RWPE1 (cell line): ENCODE data around the gene BCKDK.
"Not testable (repeated sequence)": the region's sequence is repeated elsewhere in the genome, so short reads cannot be mapped to it uniquely, and the experiment has no call there.

Source experiments
- CTCF ChIA-PET: fragments of 350-600 bp; sonication (Branson Sonifier 250); formaldehyde crosslinking; extraction: SDS; loops from one replicate; lab custom pipeline; 2021; lab: Yijun Ruan, JAX
- POLR2A ChIA-PET: fragments of 400-600 bp; formaldehyde crosslinking; extraction: SDS; loops from one replicate; lab custom pipeline; 2020; ENCODE audit warnings: antibody characterized with exemption; ENCODE audit not compliant: low non-redundant PET; lab: Yijun Ruan, JAX
- DNase-seq: peaks from one replicate; pipeline ENCODE4 v3.0.0; 2012; ENCODE audit warnings: low spot score
- H3K27ac ChIP-seq: fragments of 450-650 bp; 2 replicates; pipeline ENCODE4 v1.5.1; 2017
- CTCF ChIP-seq: fragments of 450-650 bp; conservative IDR thresholded peaks from 2 replicates; pipeline ENCODE4 v1.5.1; 2017; ENCODE audit warnings: low read depth, mild to moderate bottlenecking

BCKDK gene

DNA sequence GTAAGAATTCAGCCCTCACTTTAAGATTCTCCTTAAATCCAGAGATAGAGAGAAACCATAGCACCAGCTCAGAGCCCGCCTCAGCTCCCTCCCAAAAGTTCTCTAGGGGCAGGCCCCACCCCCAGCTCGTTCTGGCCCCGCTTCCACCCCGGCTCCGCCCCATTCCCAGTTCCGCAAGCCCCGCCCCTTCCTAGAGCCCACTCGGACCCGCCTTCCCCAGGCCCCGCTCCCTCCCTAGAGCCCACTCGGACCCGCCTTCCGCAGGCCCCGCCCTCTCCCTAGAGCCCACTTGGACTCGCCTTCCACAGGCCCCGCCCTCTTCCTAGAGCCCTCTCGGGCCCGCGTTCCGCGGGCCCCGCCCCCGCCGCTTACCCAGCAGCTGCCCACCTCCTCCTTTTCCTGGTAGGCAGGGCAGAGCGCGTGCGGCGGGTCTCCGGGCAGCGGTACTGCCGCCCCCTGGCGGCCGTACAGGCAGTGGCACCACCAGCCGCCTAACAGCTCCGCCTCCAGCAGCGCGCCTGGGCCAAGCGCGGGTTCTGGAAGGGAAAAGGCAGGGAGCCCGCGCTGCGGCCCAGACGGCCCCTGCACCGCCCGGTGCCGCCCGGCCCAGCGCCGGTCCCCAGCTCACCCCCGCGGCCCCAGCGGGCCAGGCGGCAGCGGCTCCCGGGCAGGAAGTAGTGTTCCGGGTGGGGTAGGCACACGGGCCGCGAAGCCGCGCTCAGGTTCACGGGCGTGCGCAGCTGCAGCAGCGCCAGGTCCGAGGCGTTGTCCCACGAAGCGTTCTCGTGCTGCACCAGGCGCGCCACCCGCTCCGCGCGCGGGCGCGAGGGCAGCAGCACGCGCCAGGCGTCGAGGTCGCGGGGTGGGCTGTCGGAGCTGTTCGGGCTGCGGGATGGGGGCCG is 34.2 kb downstream of the BCKDK start:
- CTCF ChIA-PET, result interaction anchor here (0.5 to 2.4 kb wide), 22 partner anchors 9 to 311 kb away, joined by 3 to 23 read pairs (median 4); partner anchors contain the start of genes HSD3B7, KAT8 and ZNF668
- peak overlapping the region; percentile 98 for H3K27ac ChIP-seq
- peak; percentile 99 for DNase-seq
- TF ChIP-seq CTCF, result peak; percentile 95
- POLR2A ChIA-PET, result interaction anchor here (1.0 to 1.5 kb wide), 3 partner anchors 11 to 731 kb away, joined by 3 to 15 read pairs (median 8); partner anchors contain the start of genes KAT8 and ZNF267

DNA sequence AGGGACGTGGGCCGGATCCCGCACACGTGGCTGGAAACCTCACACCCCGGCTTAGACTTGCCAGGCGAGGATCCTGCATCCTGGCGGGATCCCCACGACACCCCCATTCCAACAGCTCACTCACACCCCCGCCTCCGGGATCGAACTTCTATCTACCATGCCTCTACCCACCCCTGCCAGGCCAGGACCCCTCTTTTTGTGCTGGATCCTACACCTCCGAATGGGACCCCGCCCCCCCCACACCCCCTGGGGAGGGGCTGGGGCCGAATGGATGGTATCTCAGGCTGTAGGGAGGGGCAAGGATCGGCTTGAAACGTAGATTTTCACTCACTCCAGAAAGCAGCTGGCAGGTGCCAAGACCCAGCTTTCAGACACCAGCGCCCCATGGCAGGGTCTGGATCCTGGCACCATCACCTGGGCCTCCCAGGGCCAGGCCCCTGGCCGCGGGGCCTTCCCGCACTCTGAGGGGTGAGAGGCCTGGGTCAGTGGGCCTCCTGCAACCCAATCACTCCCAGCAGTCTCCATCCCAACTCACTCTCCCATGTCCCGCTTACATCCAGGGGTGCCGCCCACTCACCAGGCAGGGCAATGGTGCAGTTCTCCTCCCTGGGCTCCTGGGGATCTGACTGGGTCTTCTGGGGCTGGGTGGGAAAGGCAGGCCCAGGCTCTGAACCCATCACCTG is 35.0 kb downstream of the BCKDK start:
- DNase-seq, result no peak
- peak overlapping the region; percentile 98 for H3K27ac ChIP-seq
- TF ChIP-seq CTCF, result no peak
- ChIA-PET CTCF (interaction anchor here (0.5 to 2.4 kb wide), 22 partner anchors 9 to 310 kb away, joined by 3 to 23 read pairs (median 4); partner anchors contain the start of genes HSD3B7, KAT8 and ZNF668), POLR2A (interaction anchor here (1.0 to 1.4 kb wide), 2 partner anchors 26 to 730 kb away, joined by 3 to 15 read pairs; partner anchors contain the start of genes KAT8 and ZNF267)

DNA sequence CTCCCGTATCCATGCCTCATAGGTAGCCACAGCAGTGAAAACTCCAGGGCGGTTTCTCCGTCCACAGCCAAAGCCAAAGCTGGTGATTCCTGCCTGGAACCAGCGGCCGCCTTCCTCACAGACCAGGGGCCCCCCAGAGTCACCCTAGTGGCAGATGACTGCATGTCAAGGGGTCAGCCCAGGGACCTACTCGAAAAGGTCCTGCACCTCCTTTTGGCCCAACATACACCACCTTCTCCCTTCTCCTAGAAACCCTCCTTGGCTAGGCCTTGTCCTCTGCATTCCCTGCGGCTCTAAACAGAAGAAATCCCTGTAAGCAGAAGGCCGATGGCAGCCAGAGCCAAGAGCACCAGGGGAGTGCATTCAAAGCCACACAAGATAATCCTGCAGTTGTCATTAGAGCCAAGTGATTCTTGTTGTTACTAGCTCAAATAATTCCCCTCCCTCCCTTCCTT is 35.5 kb downstream of the BCKDK start:
- no peak for DNase-seq
- no peak for TF ChIP-seq CTCF
- CTCF ChIA-PET, result interaction anchor here (0.5 to 2.4 kb wide), 3 partner anchors 30 to 158 kb away, joined by 3 to 23 read pairs (median 7); partner anchors contain the start of gene HSD3B7
- POLR2A ChIA-PET, result no interaction called here
- 0 out of 2 replicates have a peak overlapping the region, but pooled peaks have one; percentile 21 for H3K27ac ChIP-seq

- H3K27ac ChIP-seq, result peak overlapping the region; percentile 21; the same call in 1 of the 2 replicates
- DNase-seq, POLR2A ChIA-PET: not testable (repeated sequence)
- CTCF ChIA-PET, result interaction anchor here (0.7 kb wide), 1 partner anchor 93 kb away, joined by 4 read pairs; no protein-coding TSS in a partner anchor
Measured at GRCh38 chr16:31144418-31144817, 36.2 kb downstream of the BCKDK start.

- no peak for TF ChIP-seq CTCF
- H3K27ac ChIP-seq, result no peak overlapping the region
- POLR2A ChIA-PET, result interaction anchor here (0.6 kb wide), 1 partner anchor 275 kb away, joined by 3 read pairs; no protein-coding TSS in a partner anchor
- CTCF ChIA-PET, result interaction anchor here (0.6 kb wide), 1 partner anchor 23 kb away, joined by 3 read pairs; no protein-coding TSS in a partner anchor
- no peak for DNase-seq
Measured at GRCh38 chr16:31145398-31145990, 37.3 kb downstream of the BCKDK start.

- POLR2A ChIA-PET, result no interaction called here
- CTCF ChIA-PET, result no interaction called here
- TF ChIP-seq CTCF, result no peak
- no peak for DNase-seq
- H3K27ac ChIP-seq, result no peak overlapping the region
Measured at GRCh38 chr16:31147574-31147973, 39.4 kb downstream of the BCKDK start.
